H9 (cell line): ENCODE data around the gene KIF21A. TPM values are rescaled to one million over a fixed set of nuclear protein-coding genes. Genes with fewer than 3 reads are reported as not detected.
A peak's percentile ranks its signal among the peaks of the same experiment; 100 is the strongest.

ENCODE experiments used
- DNase-seq: peaks from one replicate; pipeline ENCODE4 v3.0.0-alpha.2; 2017
- H2AFZ ChIP-seq: one replicate; pipeline ENCODE4 v1.6.1; 2013; ENCODE audit warnings: mild to moderate bottlenecking, low read length, control low read depth, moderate library complexity
- H2AK5ac ChIP-seq: 2 replicates; pipeline ENCODE4 v1.6.1; 2013; ENCODE audit warnings: low read length, control low read depth, mixed read lengths; ENCODE audit not compliant: insufficient read length
- H2BK120ac ChIP-seq: one replicate; pipeline ENCODE4 v1.6.1; 2013; ENCODE audit warnings: low read depth, mild to moderate bottlenecking, low read length, control low read depth, inconsistent platforms; ENCODE audit not compliant: poor library complexity, severe bottlenecking
- H2BK12ac ChIP-seq: 2 replicates; pipeline ENCODE4 v1.6.1; 2013; ENCODE audit warnings: low read length, control low read depth, mixed read lengths, low read depth; ENCODE audit not compliant: insufficient read length
- H2BK15ac ChIP-seq: 2 replicates; pipeline ENCODE4 v1.6.1; 2013; ENCODE audit warnings: low read depth, low read length, control low read depth
- H2BK20ac ChIP-seq: one replicate; pipeline ENCODE4 v1.6.1; 2013; ENCODE audit warnings: low read depth, mild to moderate bottlenecking, low read length, control low read depth, inconsistent platforms; ENCODE audit not compliant: poor library complexity, severe bottlenecking
- H2BK5ac ChIP-seq: 2 replicates; pipeline ENCODE4 v1.6.1; 2013; ENCODE audit warnings: low read length, control low read depth, mixed read lengths; ENCODE audit not compliant: insufficient read length
- H3K14ac ChIP-seq: 2 replicates; pipeline ENCODE4 v1.6.1; 2013; ENCODE audit warnings: low read length, control low read depth; ENCODE audit not compliant: insufficient read depth
- H3K18ac ChIP-seq: 2 replicates; pipeline ENCODE4 v1.6.1; 2013; ENCODE audit warnings: low read depth, mild to moderate bottlenecking, mixed read lengths, low read length, control low read depth; ENCODE audit not compliant: insufficient read length
- H3K23ac ChIP-seq: 2 replicates; pipeline ENCODE4 v1.6.1; 2013; ENCODE audit warnings: low read length, control low read depth, mixed read lengths, low read depth; ENCODE audit not compliant: insufficient read length
- H3K23me2 ChIP-seq: 2 replicates; pipeline ENCODE4 v1.6.1; 2013; ENCODE audit warnings: low read depth, mild to moderate bottlenecking, mixed read lengths, low read length, control low read depth; ENCODE audit not compliant: insufficient read length, poor library complexity, severe bottlenecking
- H3K27ac ChIP-seq: 2 replicates; pipeline ENCODE4 v1.5.1; 2013; ENCODE audit warnings: low read length, control low read depth, mixed read lengths, low read depth; ENCODE audit not compliant: insufficient read length
- H3K27me3 ChIP-seq: 2 replicates; pipeline ENCODE4 v1.6.1; 2013; ENCODE audit warnings: low read length, control low read depth, inconsistent platforms; ENCODE audit not compliant: insufficient read depth
- H3K4ac ChIP-seq: 2 replicates; pipeline ENCODE4 v1.6.1; 2013; ENCODE audit warnings: low read depth, mild to moderate bottlenecking, control low read depth, inconsistent platforms, low read length, moderate library complexity
- H3K4me1 ChIP-seq: 2 replicates; pipeline ENCODE4 v1.6.1; 2013; ENCODE audit warnings: low read length, control low read depth, inconsistent platforms; ENCODE audit not compliant: insufficient read depth
- H3K4me2 ChIP-seq: 2 replicates; pipeline ENCODE4 v1.6.1; 2013; ENCODE audit warnings: low read length, control low read depth, mixed read lengths; ENCODE audit not compliant: insufficient read length, insufficient read depth
- H3K56ac ChIP-seq: 2 replicates; pipeline ENCODE4 v1.6.1; 2013; ENCODE audit warnings: low read depth, mild to moderate bottlenecking, mixed read lengths, low read length, control low read depth; ENCODE audit not compliant: insufficient read length
- H3K79me1 ChIP-seq: 2 replicates; pipeline ENCODE4 v1.6.1; 2013; ENCODE audit warnings: low read depth, mild to moderate bottlenecking, moderate library complexity, low read length, control low read depth, inconsistent platforms; ENCODE audit not compliant: insufficient read depth, poor library complexity, severe bottlenecking
- H3K79me2 ChIP-seq: 2 replicates; pipeline ENCODE4 v1.6.1; 2013; ENCODE audit warnings: low read length, control low read depth, inconsistent platforms; ENCODE audit not compliant: insufficient read depth
- H3K9ac ChIP-seq: 2 replicates; pipeline ENCODE4 v1.6.1; 2013; ENCODE audit warnings: low read length, control low read depth, mixed read lengths; ENCODE audit not compliant: insufficient read length; ENCODE audit errors: extremely low read depth
- H3K9me3 ChIP-seq: one replicate; pipeline ENCODE4 v1.6.1; 2013; ENCODE audit warnings: low read depth, low read length, inconsistent platforms; ENCODE audit not compliant: control insufficient read depth
- H3T11ph ChIP-seq: one replicate; pipeline ENCODE4 v1.6.1; 2013; ENCODE audit warnings: mild to moderate bottlenecking, low read length, control low read depth, inconsistent platforms
- H4K20me1 ChIP-seq: one replicate; pipeline ENCODE4 v1.6.1; 2013; ENCODE audit not compliant: control insufficient read depth, insufficient read length, insufficient read depth
- H4K5ac ChIP-seq: 2 replicates; pipeline ENCODE4 v1.6.1; 2013; ENCODE audit warnings: low read depth, mild to moderate bottlenecking, mixed read lengths, low read length, control low read depth; ENCODE audit not compliant: insufficient read length
- H4K8ac ChIP-seq: replicated peaks from 2 replicates; pipeline ENCODE4 v1.6.1; 2013; ENCODE audit warnings: low read length, control low read depth, mixed read lengths, low read depth; ENCODE audit not compliant: insufficient read length
- H4K91ac ChIP-seq: 2 replicates; pipeline ENCODE4 v1.6.1; 2013; ENCODE audit warnings: low read depth, mild to moderate bottlenecking, moderate library complexity, mixed read lengths, low read length, control low read depth; ENCODE audit not compliant: insufficient read length
- H3K27ac Mint-ChIP-seq, 3 experiments: 2 replicates in 2 of 3; 3 replicates in 1 of 3; pipeline ENCODE4 v1.8.0; 2020 to 2021; ENCODE audit warnings: mixed read lengths in 3 of 3, mild to moderate bottlenecking in 1 of 3, moderate library complexity in 1 of 3
- H3K27me3 Mint-ChIP-seq: 2 replicates; pipeline ENCODE4 v1.8.0; 2021; ENCODE audit warnings: low read depth, mild to moderate bottlenecking, moderate library complexity, mixed read lengths
- H3K36me3 Mint-ChIP-seq, 3 experiments: 2 replicates in 2 of 3; 3 replicates in 1 of 3; pipeline ENCODE4 v1.8.0; 2020 to 2021; ENCODE audit warnings: low read depth in 3 of 3, mixed read lengths in 3 of 3; ENCODE audit not compliant: insufficient read depth in 1 of 3
- H3K4me1 Mint-ChIP-seq, 2 experiments: 2 replicates each; pipeline ENCODE4 v1.8.0; 2020; ENCODE audit warnings: mixed read lengths in 2 of 2
- H3K4me3 Mint-ChIP-seq, 2 experiments: 2 replicates in 1 of 2; 3 replicates in 1 of 2; pipeline ENCODE4 v1.8.0; 2020 to 2021; ENCODE audit warnings: mild to moderate bottlenecking in 2 of 2, mixed read lengths in 2 of 2, moderate library complexity in 1 of 2
- H3K9me3 Mint-ChIP-seq, 2 experiments: 2 replicates in 1 of 2; 3 replicates in 1 of 2; pipeline ENCODE4 v1.8.0; 2020; ENCODE audit warnings: mild to moderate bottlenecking in 2 of 2, mixed read lengths in 2 of 2, moderate library complexity in 1 of 2
- WGBS: extraction: QIAGEN DNeasy Blood & Tissue Kit; methylation state at CpG from one replicate; pipeline ENCODE4 v1.1.7; 2013; ENCODE audit warnings: missing lambda C conversion rate, low lambda C conversion rate, mixed read lengths; ENCODE audit not compliant: insufficient read length; ENCODE audit errors: extremely low coverage; 5-methylcytosine and 5-hydroxymethylcytosine counted together
- total RNA-seq: library from RNA; stranded (reverse); gene quantifications from 2 replicates; pipeline ENCODE4 v1.2.1, GENCODE V29; 2021
- TF ChIP-seq, protein P1 (sequence below): fragments of 200-600 bp; sonication (generic); conservative IDR thresholded peaks from 3 replicates; pipeline ENCODE4 v1.8.0; 2021; ENCODE audit warnings: antibody characterized with exemption, mild to moderate bottlenecking

KIF21A gene
- total RNA-seq, 1 experiment from 2014 or later = 17.2 TPM

DNA sequence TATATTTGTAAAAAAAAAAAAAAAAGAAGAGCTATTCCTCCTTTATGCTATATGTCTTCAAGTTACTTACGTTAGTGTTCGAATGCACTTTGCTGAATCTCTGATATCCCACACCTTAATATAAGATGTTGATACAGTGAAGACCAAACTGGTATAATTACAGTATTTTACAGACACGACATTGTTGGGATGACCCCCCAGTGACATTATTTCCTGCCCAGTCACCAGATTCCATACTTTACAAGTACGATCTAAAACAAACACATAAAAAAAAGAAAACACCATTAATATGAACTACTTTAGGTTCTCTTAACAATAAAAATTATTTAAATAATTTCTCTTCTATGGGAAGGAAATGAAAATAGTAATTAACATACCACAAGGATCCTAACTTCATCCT is 133.4 kb downstream of the KIF21A start:
- no peaks in the 10 kb centered on the region for H4K20me1 ChIP-seq
- H3K9me3 ChIP-seq = no peaks in the 10 kb centered on the region
- H3K4me3 Mint-ChIP-seq = no peak overlapping the region
- no peak overlapping the region for H4K91ac ChIP-seq
- H3K36me3 Mint-ChIP-seq = peaks cover 3 to 8% (median 5%) of the 10 kb centered on the region in 3 experiments; a peak in 6 of 7 replicates
- H3K27me3 ChIP-seq = no peaks in the 10 kb centered on the region
- no peak overlapping the region for H3K9ac ChIP-seq
- H3K56ac ChIP-seq = no peak overlapping the region
- H3K23me2 ChIP-seq = no peaks in the 10 kb centered on the region
- H3K4me2 ChIP-seq = no peak overlapping the region
- H3K27me3 Mint-ChIP-seq = no peaks in the 10 kb centered on the region
- H3K79me1 ChIP-seq = no peaks in the 10 kb centered on the region
- TF ChIP-seq, protein P1, sequence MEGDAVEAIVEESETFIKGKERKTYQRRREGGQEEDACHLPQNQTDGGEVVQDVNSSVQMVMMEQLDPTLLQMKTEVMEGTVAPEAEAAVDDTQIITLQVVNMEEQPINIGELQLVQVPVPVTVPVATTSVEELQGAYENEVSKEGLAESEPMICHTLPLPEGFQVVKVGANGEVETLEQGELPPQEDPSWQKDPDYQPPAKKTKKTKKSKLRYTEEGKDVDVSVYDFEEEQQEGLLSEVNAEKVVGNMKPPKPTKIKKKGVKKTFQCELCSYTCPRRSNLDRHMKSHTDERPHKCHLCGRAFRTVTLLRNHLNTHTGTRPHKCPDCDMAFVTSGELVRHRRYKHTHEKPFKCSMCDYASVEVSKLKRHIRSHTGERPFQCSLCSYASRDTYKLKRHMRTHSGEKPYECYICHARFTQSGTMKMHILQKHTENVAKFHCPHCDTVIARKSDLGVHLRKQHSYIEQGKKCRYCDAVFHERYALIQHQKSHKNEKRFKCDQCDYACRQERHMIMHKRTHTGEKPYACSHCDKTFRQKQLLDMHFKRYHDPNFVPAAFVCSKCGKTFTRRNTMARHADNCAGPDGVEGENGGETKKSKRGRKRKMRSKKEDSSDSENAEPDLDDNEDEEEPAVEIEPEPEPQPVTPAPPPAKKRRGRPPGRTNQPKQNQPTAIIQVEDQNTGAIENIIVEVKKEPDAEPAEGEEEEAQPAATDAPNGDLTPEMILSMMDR = no peak
- no peak overlapping the region for H3K23ac ChIP-seq
- no peak overlapping the region for H4K5ac ChIP-seq
- H3K4ac ChIP-seq = no peak overlapping the region
- no CpG with 5 or more reads among the region's 4 CpGs for WGBS
- no peak overlapping the region for H2AFZ ChIP-seq
- H2BK5ac ChIP-seq = no peak overlapping the region
- H3K27ac ChIP-seq = no peak overlapping the region
- no peak overlapping the region for H3K18ac ChIP-seq
- no peak overlapping the region for H2BK15ac ChIP-seq
- peak overlapping the region in 1 of 3 experiments; percentile 11; a peak in 1 of 7 replicates for H3K27ac Mint-ChIP-seq
- no peaks in the 10 kb centered on the region for H3K9me3 Mint-ChIP-seq
- no peak overlapping the region for H2BK12ac ChIP-seq
- no peak for DNase-seq
- H2BK120ac ChIP-seq = no peak overlapping the region
- H3K4me1 ChIP-seq = no peaks in the 10 kb centered on the region
- no peak overlapping the region for H3K14ac ChIP-seq
- H2AK5ac ChIP-seq = no peak overlapping the region
- H2BK20ac ChIP-seq = no peak overlapping the region
- no peak overlapping the region for H3T11ph ChIP-seq
- no peak overlapping the region for H4K8ac ChIP-seq
- H3K79me2 ChIP-seq = no peaks in the 10 kb centered on the region
- H3K4me1 Mint-ChIP-seq = no peaks in the 10 kb centered on the region
